Measurements from ENCODE around the gene AMFR.

DNA sequence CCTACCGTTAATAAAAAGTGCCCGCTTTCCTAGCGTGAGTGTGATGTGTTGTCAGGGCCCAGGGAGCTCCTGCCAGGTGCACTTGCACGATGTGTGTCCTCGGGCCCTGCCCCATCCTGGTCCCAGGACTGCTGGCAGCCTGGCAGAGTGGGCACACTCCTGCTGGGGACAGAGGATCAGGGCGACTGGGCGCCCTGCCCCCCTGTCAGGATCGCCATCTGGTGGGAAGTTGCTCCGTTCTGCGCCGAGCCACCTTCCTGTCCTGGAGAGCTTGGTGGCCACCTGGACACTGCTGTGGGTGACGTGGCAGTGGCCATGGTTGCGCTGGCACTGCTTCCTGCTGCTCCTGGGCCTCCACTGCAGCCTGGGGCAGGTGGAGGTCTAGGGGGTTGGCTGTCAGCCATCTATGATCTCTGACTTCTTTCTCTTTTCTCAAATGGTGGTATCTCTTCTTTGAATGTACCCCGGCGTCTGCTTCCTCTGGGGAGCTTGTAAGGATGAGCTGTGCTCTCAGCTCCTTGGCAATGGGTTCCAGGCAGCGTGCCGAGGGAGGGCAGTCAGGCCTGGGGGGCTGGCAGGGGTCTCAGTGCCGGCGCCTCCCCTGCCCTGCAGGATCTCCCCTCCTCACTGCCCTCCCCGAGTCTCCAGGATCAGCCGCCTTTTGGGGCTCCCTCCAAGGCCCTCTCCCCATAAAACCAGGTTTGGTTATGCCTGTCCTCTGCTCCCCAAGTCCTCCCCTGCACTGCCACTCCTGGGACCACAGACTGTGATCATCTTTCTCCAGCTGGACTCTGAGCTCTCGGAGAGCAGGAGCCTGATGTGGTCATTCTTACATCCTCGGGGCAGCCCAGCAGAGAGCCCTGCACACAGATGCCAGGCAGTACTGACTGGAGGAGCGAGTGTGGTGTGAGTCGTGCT lies 76.9 kb downstream of the AMFR start:
- TF ChIP-seq, protein P1, sequence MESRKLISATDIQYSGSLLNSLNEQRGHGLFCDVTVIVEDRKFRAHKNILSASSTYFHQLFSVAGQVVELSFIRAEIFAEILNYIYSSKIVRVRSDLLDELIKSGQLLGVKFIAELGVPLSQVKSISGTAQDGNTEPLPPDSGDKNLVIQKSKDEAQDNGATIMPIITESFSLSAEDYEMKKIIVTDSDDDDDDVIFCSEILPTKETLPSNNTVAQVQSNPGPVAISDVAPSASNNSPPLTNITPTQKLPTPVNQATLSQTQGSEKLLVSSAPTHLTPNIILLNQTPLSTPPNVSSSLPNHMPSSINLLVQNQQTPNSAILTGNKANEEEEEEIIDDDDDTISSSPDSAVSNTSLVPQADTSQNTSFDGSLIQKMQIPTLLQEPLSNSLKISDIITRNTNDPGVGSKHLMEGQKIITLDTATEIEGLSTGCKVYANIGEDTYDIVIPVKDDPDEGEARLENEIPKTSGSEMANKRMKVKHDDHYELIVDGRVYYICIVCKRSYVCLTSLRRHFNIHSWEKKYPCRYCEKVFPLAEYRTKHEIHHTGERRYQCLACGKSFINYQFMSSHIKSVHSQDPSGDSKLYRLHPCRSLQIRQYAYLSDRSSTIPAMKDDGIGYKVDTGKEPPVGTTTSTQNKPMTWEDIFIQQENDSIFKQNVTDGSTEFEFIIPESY (IDR thresholded peaks at IDR 0.05; ENCODE audit: extremely low read depth, insufficient replicate concordance, low read length), result no peak
- TF ChIP-seq, protein P2, sequence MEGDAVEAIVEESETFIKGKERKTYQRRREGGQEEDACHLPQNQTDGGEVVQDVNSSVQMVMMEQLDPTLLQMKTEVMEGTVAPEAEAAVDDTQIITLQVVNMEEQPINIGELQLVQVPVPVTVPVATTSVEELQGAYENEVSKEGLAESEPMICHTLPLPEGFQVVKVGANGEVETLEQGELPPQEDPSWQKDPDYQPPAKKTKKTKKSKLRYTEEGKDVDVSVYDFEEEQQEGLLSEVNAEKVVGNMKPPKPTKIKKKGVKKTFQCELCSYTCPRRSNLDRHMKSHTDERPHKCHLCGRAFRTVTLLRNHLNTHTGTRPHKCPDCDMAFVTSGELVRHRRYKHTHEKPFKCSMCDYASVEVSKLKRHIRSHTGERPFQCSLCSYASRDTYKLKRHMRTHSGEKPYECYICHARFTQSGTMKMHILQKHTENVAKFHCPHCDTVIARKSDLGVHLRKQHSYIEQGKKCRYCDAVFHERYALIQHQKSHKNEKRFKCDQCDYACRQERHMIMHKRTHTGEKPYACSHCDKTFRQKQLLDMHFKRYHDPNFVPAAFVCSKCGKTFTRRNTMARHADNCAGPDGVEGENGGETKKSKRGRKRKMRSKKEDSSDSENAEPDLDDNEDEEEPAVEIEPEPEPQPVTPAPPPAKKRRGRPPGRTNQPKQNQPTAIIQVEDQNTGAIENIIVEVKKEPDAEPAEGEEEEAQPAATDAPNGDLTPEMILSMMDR (IDR thresholded peaks at IDR 0.05 in 2 of 3, conservative IDR thresholded peaks at IDR 0.05 in 1 of 3; ENCODE audit: borderline replicate concordance in 1 of 3, insufficient read depth in 1 of 3, low read depth in 2 of 3, low read length in 2 of 3), result no peak
- TF ChIP-seq RAD21 (IDR thresholded peaks at IDR 0.05; ENCODE audit: low read depth) (no peak), EZH2phosphoT487 (IDR thresholded peaks at IDR 0.05; ENCODE audit: borderline replicate concordance) (no peak), TCF7L2 (IDR thresholded peaks at IDR 0.05; ENCODE audit: borderline replicate concordance, extremely low read depth, insufficient read depth, insufficient read length) (no peak), POLR2AphosphoS5 (IDR thresholded peaks at IDR 0.05; ENCODE audit: low read depth, low read length) (no peak), CEBPB (IDR thresholded peaks at IDR 0.05; ENCODE audit: low read depth) (no peak)
- TF ChIP-seq, protein P3, sequence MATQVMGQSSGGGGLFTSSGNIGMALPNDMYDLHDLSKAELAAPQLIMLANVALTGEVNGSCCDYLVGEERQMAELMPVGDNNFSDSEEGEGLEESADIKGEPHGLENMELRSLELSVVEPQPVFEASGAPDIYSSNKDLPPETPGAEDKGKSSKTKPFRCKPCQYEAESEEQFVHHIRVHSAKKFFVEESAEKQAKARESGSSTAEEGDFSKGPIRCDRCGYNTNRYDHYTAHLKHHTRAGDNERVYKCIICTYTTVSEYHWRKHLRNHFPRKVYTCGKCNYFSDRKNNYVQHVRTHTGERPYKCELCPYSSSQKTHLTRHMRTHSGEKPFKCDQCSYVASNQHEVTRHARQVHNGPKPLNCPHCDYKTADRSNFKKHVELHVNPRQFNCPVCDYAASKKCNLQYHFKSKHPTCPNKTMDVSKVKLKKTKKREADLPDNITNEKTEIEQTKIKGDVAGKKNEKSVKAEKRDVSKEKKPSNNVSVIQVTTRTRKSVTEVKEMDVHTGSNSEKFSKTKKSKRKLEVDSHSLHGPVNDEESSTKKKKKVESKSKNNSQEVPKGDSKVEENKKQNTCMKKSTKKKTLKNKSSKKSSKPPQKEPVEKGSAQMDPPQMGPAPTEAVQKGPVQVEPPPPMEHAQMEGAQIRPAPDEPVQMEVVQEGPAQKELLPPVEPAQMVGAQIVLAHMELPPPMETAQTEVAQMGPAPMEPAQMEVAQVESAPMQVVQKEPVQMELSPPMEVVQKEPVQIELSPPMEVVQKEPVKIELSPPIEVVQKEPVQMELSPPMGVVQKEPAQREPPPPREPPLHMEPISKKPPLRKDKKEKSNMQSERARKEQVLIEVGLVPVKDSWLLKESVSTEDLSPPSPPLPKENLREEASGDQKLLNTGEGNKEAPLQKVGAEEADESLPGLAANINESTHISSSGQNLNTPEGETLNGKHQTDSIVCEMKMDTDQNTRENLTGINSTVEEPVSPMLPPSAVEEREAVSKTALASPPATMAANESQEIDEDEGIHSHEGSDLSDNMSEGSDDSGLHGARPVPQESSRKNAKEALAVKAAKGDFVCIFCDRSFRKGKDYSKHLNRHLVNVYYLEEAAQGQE (IDR thresholded peaks at IDR 0.05; ENCODE audit: low read depth), result no peak

Measured in HCT116 (cell line).